Neuronal stem cell (in vitro differentiated cells): ENCODE measurements around the gene AP1S1.

Experiments used
- DNase-seq: peaks from one replicate; pipeline ENCODE4 v3.0.0-alpha.2; 2013; ENCODE audit warnings: low spot score
- H2AFZ ChIP-seq: one replicate; pipeline ENCODE4 v1.6.1; 2013; ENCODE audit warnings: mild to moderate bottlenecking, low read length, inconsistent platforms
- H2AK5ac ChIP-seq: 2 replicates; pipeline ENCODE4 v1.6.1; 2013; ENCODE audit warnings: low read depth, mild to moderate bottlenecking, inconsistent platforms, low read length, moderate library complexity, mixed read lengths
- H2BK120ac ChIP-seq: 2 replicates; pipeline ENCODE4 v1.6.1; 2013; ENCODE audit warnings: low read depth, mild to moderate bottlenecking, inconsistent platforms, low read length, moderate library complexity, mixed read lengths
- H2BK12ac ChIP-seq: one replicate; pipeline ENCODE4 v1.6.1; 2013; ENCODE audit warnings: low read length, inconsistent platforms
- H2BK15ac ChIP-seq: 2 replicates; pipeline ENCODE4 v1.6.1; 2013; ENCODE audit warnings: mild to moderate bottlenecking, low read length, inconsistent platforms, mixed read lengths
- H2BK5ac ChIP-seq: one replicate; pipeline ENCODE4 v1.6.1; 2013; ENCODE audit warnings: inconsistent platforms, mild to moderate bottlenecking, low read length, moderate library complexity
- H3K14ac ChIP-seq: one replicate; pipeline ENCODE4 v1.6.1; 2013; ENCODE audit warnings: low read length, inconsistent platforms
- H3K18ac ChIP-seq: 2 replicates; pipeline ENCODE4 v1.6.1; 2013; ENCODE audit warnings: low read length, inconsistent platforms
- H3K23ac ChIP-seq: 2 replicates; pipeline ENCODE4 v1.6.1; 2013; ENCODE audit warnings: low read depth, mild to moderate bottlenecking, mixed read lengths, low read length, inconsistent platforms; ENCODE audit not compliant: poor library complexity
- H3K27ac ChIP-seq: replicated peaks from 3 replicates; pipeline ENCODE4 v1.5.1; 2013; ENCODE audit warnings: low read length, inconsistent platforms
- H3K27me3 ChIP-seq, 3 experiments: 2 replicates each; pipeline ENCODE4 v1.6.1; 2013; ENCODE audit warnings: low read length in 3 of 3, mild to moderate bottlenecking in 2 of 3, inconsistent platforms in 1 of 3, low read depth in 1 of 3, mixed read lengths in 1 of 3, moderate library complexity in 1 of 3; ENCODE audit not compliant: control insufficient read depth in 3 of 3, insufficient read depth in 3 of 3
- H3K36me3 ChIP-seq, 2 donors: replicated peaks in 1 of 2; 2 replicates each; pipeline ENCODE4 v1.6.1; 2013; ENCODE audit warnings: low read length in 2 of 2; ENCODE audit not compliant: control insufficient read depth in 2 of 2, insufficient read depth in 2 of 2
- H3K4ac ChIP-seq: 2 replicates; pipeline ENCODE4 v1.6.1; 2013; ENCODE audit warnings: inconsistent platforms, mild to moderate bottlenecking, low read length, moderate library complexity
- H3K4me1 ChIP-seq, 2 donors: 1 replicate in 1 of 2; 2 replicates in 1 of 2; pipeline ENCODE4 v1.6.1; 2013; ENCODE audit warnings: low read length in 2 of 2, low read depth in 1 of 2; ENCODE audit not compliant: control insufficient read depth in 2 of 2, insufficient read depth in 1 of 2
- H3K4me2 ChIP-seq: one replicate; pipeline ENCODE4 v1.6.1; 2013; ENCODE audit warnings: mild to moderate bottlenecking, low read length, inconsistent platforms; ENCODE audit not compliant: insufficient read depth, poor library complexity, severe bottlenecking
- H3K4me3 ChIP-seq, 2 donors: 2 replicates each; pipeline ENCODE4 v1.5.1; 2013; ENCODE audit warnings: low read length in 2 of 2, mild to moderate bottlenecking in 2 of 2, inconsistent platforms in 1 of 2, moderate library complexity in 1 of 2
- H3K79me1 ChIP-seq: one replicate; pipeline ENCODE4 v1.6.1; 2013; ENCODE audit warnings: low read depth, mild to moderate bottlenecking, inconsistent platforms, low read length, moderate library complexity
- H3K9ac ChIP-seq: one replicate; pipeline ENCODE4 v1.6.1; 2013; ENCODE audit warnings: mild to moderate bottlenecking, low read depth, low read length, inconsistent platforms; ENCODE audit not compliant: poor library complexity
- H3K9me3 ChIP-seq, 2 donors: replicated peaks in 1 of 2; 2 replicates each; pipeline versions ENCODE3 to v1.6.1; 2013; ENCODE audit warnings: low read length in 2 of 2, mild to moderate bottlenecking in 2 of 2, inconsistent platforms in 1 of 2, low read depth in 1 of 2, mixed read lengths in 1 of 2, moderate library complexity in 1 of 2; ENCODE audit not compliant: control insufficient read depth in 2 of 2, insufficient read depth in 1 of 2
- H4K8ac ChIP-seq: one replicate; pipeline ENCODE4 v1.6.1; 2013; ENCODE audit warnings: low read depth, mild to moderate bottlenecking, inconsistent platforms, low read length, moderate library complexity
- H4K91ac ChIP-seq: one replicate; pipeline ENCODE4 v1.6.1; 2013; ENCODE audit warnings: low read length, low read depth, mild to moderate bottlenecking, inconsistent platforms; ENCODE audit not compliant: poor library complexity
- WGBS, 2 donors: extraction: QIAGEN DNeasy Blood & Tissue Kit; methylation state at CpG; one replicate each; pipeline ENCODE4 v1.1.7; 2013; ENCODE audit warnings: missing lambda C conversion rate in 2 of 2, mixed read lengths in 1 of 2; ENCODE audit not compliant: insufficient read length in 2 of 2, insufficient replicate concordance in 1 of 2; ENCODE audit errors: extremely low coverage in 2 of 2; 5-methylcytosine and 5-hydroxymethylcytosine counted together

Gene AP1S1

DNA sequence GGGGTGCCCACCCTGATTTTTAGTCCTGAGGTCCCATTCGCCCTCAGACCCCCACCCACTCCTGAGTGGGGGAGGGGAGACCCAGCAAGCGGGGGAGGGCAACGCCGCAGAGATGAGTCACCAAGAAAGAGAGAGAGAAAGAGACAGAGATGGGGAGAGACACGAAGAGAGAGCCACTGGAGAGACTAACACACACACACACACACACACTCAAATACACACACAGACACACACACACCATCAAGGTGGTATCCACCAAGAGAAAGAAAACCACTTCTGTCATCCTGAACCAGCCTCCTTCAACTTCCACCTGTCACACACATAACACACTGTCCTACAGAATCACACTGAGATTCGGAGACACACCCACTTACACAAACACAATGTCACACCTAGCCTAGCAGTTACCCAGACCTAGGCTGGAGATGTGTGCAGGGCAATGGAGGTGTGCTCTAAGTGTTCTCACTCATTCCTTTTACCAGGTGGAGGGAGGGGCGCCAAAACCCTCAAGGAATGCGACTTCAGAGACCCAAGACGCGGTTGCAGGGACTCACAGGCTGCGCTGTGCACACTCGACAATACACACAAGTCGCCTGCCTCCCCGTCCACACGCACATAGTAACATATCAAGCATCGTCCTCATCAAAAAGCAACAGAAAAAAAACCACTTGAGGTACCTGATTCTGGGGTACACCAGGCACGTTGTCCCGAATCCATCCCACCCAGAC, 15.0 kb downstream of the AP1S1 start:
- no peak overlapping the region for H2BK120ac ChIP-seq
- H2AFZ ChIP-seq = peak overlapping the region; percentile 13
- no CpG with 5 or more reads among the region's 18 CpGs for WGBS, 2 donors
- H4K91ac ChIP-seq = no peak overlapping the region
- peak overlapping the region; percentile 50 for H2BK12ac ChIP-seq
- no peak overlapping the region for H3K4me3 ChIP-seq
- H3K18ac ChIP-seq = peak overlapping the region; percentile 44
- peak overlapping the region; percentile 44 for H2BK15ac ChIP-seq
- H3K23ac ChIP-seq = peak overlapping the region; percentile 3
- peak overlapping the region; percentile 32 for H3K4me2 ChIP-seq
- peak overlapping the region; percentile 82 for H2AK5ac ChIP-seq
- peaks cover 60 to 96% (median 67%) of the 10 kb centered on the region in 3 experiments for H3K27me3 ChIP-seq
- H2BK5ac ChIP-seq = no peak overlapping the region
- no peaks in the 10 kb centered on the region for H3K36me3 ChIP-seq
- H3K27ac ChIP-seq = no peak overlapping the region
- no peak overlapping the region for H4K8ac ChIP-seq
- peaks cover 56 to 75% of the 10 kb centered on the region in 2 donors for H3K4me1 ChIP-seq
- H3K14ac ChIP-seq = peak overlapping the region; percentile 32
- no peak overlapping the region for H3K4ac ChIP-seq
- no peaks in the 10 kb centered on the region for H3K79me1 ChIP-seq
- H3K9ac ChIP-seq = no peak overlapping the region
- peaks cover 0 to 3% of the 10 kb centered on the region in 2 donors for H3K9me3 ChIP-seq
- no peak for DNase-seq

- no peak overlapping the region for H2BK15ac ChIP-seq
- H3K27ac ChIP-seq = no peak overlapping the region
- H3K9me3 ChIP-seq = peaks cover 0 to 3% of the 10 kb centered on the region in 2 donors
- H3K36me3 ChIP-seq = no peaks in the 10 kb centered on the region
- H3K14ac ChIP-seq = no peak overlapping the region
- H3K4me2 ChIP-seq = peak overlapping the region; percentile 32
- no peak overlapping the region for H4K8ac ChIP-seq
- H3K27me3 ChIP-seq = peaks cover 65 to 95% (median 66%) of the 10 kb centered on the region in 3 experiments
- peak overlapping the region; percentile 31 for H3K4ac ChIP-seq
- no peak overlapping the region for H2AK5ac ChIP-seq
- H2BK120ac ChIP-seq = no peak overlapping the region
- H2BK12ac ChIP-seq = peak overlapping the region; percentile 50
- no peak overlapping the region for H3K9ac ChIP-seq
- peaks cover 55 to 69% of the 10 kb centered on the region in 2 donors for H3K4me1 ChIP-seq
- H2AFZ ChIP-seq = peak overlapping the region; percentile 13
- H3K79me1 ChIP-seq = no peaks in the 10 kb centered on the region
- DNase-seq = no peak
- H4K91ac ChIP-seq = no peak overlapping the region
- peak overlapping the region; percentile 3 for H3K23ac ChIP-seq
- H3K4me3 ChIP-seq = no peak overlapping the region
- WGBS, 2 donors = no CpG with 5 or more reads among the region's 33 CpGs
- no peak overlapping the region for H2BK5ac ChIP-seq
- peak overlapping the region; percentile 81 for H3K18ac ChIP-seq
Measured at GRCh38 chr7:101169838-101170551, 15.7 kb downstream of the AP1S1 start.

DNA sequence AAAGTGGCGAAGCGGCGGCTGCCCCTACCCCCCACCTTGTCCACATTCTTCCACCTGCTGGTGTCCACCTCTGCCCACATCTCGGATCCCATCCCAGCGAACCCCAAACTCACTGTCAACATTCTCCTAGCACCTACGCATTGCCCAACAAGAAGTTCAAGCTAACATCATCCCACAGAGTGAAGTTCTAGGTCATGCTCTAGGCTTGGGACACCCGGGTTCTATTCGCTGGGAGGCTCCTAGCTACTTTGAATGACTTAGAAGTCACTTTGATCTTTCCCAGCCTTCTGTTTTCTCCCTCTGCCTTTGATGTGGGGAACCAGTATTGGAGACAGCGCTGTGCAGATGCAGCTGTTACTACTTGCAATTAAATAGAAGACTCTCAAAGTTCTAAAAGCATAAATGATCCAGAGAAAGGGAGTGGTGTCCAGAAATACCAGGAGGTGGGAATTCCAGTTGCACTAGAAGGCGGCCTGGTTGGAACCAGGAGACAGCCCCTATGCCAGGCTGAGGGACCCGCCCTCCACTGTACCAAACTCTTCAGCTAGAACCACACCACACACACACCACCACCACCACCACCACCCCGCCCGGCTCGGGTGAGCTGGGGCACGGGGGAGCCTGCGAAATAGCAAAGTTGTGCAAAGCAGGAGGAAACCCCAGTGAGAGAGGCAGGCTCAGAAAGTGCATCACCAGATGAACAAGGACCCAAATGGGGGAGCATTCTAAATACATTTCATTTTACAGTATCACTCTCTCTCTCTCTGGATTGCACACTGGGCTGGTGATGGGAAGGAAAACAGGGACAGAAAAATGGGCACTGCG, 16.6 kb downstream of the AP1S1 start:
- H3K36me3 ChIP-seq = no peaks in the 10 kb centered on the region
- no peak overlapping the region for H3K14ac ChIP-seq
- peaks cover 53 to 66% of the 10 kb centered on the region in 2 donors for H3K4me1 ChIP-seq
- H2BK15ac ChIP-seq = no peak overlapping the region
- no peak overlapping the region for H2BK12ac ChIP-seq
- H2BK120ac ChIP-seq = no peak overlapping the region
- H3K9me3 ChIP-seq = peaks cover 0 to 3% of the 10 kb centered on the region in 2 donors
- no peak overlapping the region for H4K8ac ChIP-seq
- H3K79me1 ChIP-seq = no peaks in the 10 kb centered on the region
- H3K9ac ChIP-seq = no peak overlapping the region
- H3K4me3 ChIP-seq = no peak overlapping the region
- no CpG with 5 or more reads among the region's 17 CpGs for WGBS, 2 donors
- no peak overlapping the region for H3K4ac ChIP-seq
- H2AFZ ChIP-seq = no peak overlapping the region
- DNase-seq = no peak
- no peak overlapping the region for H3K27ac ChIP-seq
- H2BK5ac ChIP-seq = no peak overlapping the region
- H3K4me2 ChIP-seq = no peak overlapping the region
- H3K18ac ChIP-seq = peak overlapping the region; percentile 2
- peak overlapping the region; percentile 9 for H3K23ac ChIP-seq
- H2AK5ac ChIP-seq = no peak overlapping the region
- H4K91ac ChIP-seq = no peak overlapping the region
- H3K27me3 ChIP-seq = peaks cover 63 to 97% (median 74%) of the 10 kb centered on the region in 3 experiments
